Mesothelial cell of epicardium (in vitro differentiated cells): Measurements from ENCODE around the gene IGF1R. TPM values are rescaled to one million over a fixed set of nuclear protein-coding genes. Genes with fewer than 3 reads are reported as not detected.
A peak's percentile ranks its signal among the peaks of the same experiment; 100 is the strongest.

Experiments used
- DNase-seq, 2 experiments: peaks; one replicate each; pipeline ENCODE4 v3.0.0; 2021; ENCODE audit warnings: low spot score in 2 of 2; ENCODE audit not compliant: unreplicated experiment in 2 of 2
- H3K27ac Mint-ChIP-seq: 2 replicates; pipeline ENCODE4 v1.8.0; 2021; ENCODE audit warnings: mixed read lengths
- H3K27me3 Mint-ChIP-seq: 2 replicates; pipeline ENCODE4 v1.8.0; 2021; ENCODE audit warnings: low read depth, mixed read lengths
- H3K36me3 Mint-ChIP-seq: 2 replicates; pipeline ENCODE4 v1.8.0; 2021; ENCODE audit warnings: mixed read lengths
- H3K4me1 Mint-ChIP-seq: 2 replicates; pipeline ENCODE4 v1.8.0; 2021; ENCODE audit warnings: mixed read lengths
- H3K4me3 Mint-ChIP-seq: 2 replicates; pipeline ENCODE4 v1.8.0; 2021; ENCODE audit warnings: mild to moderate bottlenecking, moderate library complexity, mixed read lengths
- H3K9me3 Mint-ChIP-seq: 2 replicates; pipeline ENCODE4 v1.8.0; 2021; ENCODE audit warnings: mixed read lengths
- CTCF ChIP-seq: fragments of 200-600 bp; sonication (generic); IDR thresholded peaks from one replicate; pipeline ENCODE4 v1.5.0; 2021; ENCODE audit warnings: antibody characterized with exemption; ENCODE audit not compliant: unreplicated experiment
- total RNA-seq: library from RNA; stranded (reverse); gene quantifications from 3 replicates; pipeline ENCODE4 v1.2.1, GENCODE V29; 2021

The IGF1R gene
- total RNA-seq, 1 donor from 2014 or later, result 113 TPM

- Mint-ChIP-seq H3K4me3 (no peak overlapping the region), H3K27ac (peak overlapping the region; percentile 40), H3K4me1 (peaks cover 30% of the 10 kb centered on the region), H3K36me3 (no peaks in the 10 kb centered on the region), H3K9me3 (no peaks in the 10 kb centered on the region), H3K27me3 (no peaks in the 10 kb centered on the region)
- TF ChIP-seq CTCF, result no peak
- DNase-seq, result no peak
Observed at GRCh38 chr15:98734466-98735199, 86.3 kb downstream of the IGF1R start.

GRCh38 chr15:98735304-98735703 is 87.0 kb downstream of the IGF1R start:
- Mint-ChIP-seq H3K27ac (no peak overlapping the region), H3K27me3 (no peaks in the 10 kb centered on the region), H3K4me3 (no peak overlapping the region), H3K4me1 (peaks cover 24% of the 10 kb centered on the region), H3K36me3 (no peaks in the 10 kb centered on the region), H3K9me3 (no peaks in the 10 kb centered on the region)
- TF ChIP-seq CTCF, result no peak
- no peak for DNase-seq

- no peaks in the 10 kb centered on the region for H3K36me3 Mint-ChIP-seq
- DNase-seq, result no peak
- no peak for TF ChIP-seq CTCF
Observed at GRCh38 chr15:98735895-98736617, 87.7 kb downstream of the IGF1R start.

GRCh38 chr15:98737159-98737558 is 88.8 kb downstream of the IGF1R start:
- Mint-ChIP-seq H3K27ac (no peak overlapping the region), H3K9me3 (no peaks in the 10 kb centered on the region), H3K27me3 (no peaks in the 10 kb centered on the region), H3K4me3 (no peak overlapping the region), H3K36me3 (no peaks in the 10 kb centered on the region), H3K4me1 (peaks cover 22% of the 10 kb centered on the region)
- TF ChIP-seq CTCF, result no peak
- DNase-seq, result no peak

More at GRCh38 chr15:98735895-98736617, 87.7 kb downstream of the IGF1R start:
- H3K4me3 Mint-ChIP-seq, result no peak overlapping the region
- peak overlapping the region; percentile 60 for H3K27ac Mint-ChIP-seq
- no peaks in the 10 kb centered on the region for H3K27me3 Mint-ChIP-seq
- H3K9me3 Mint-ChIP-seq, result no peaks in the 10 kb centered on the region
- H3K4me1 Mint-ChIP-seq, result peaks cover 22% of the 10 kb centered on the region

GRCh38 chr15:98737721-98738120 is 89.4 kb downstream of the IGF1R start:
- Mint-ChIP-seq H3K9me3 (no peaks in the 10 kb centered on the region), H3K4me1 (peaks cover 22% of the 10 kb centered on the region), H3K27me3 (no peaks in the 10 kb centered on the region), H3K36me3 (no peaks in the 10 kb centered on the region), H3K27ac (peak overlapping the region; percentile 36), H3K4me3 (no peak overlapping the region)
- TF ChIP-seq CTCF, result no peak
- DNase-seq, result no peak
